NT2/D1 (cell line): ENCODE measurements around the gene NSRP1.
"Not testable (repeated sequence)": the region's sequence is repeated elsewhere in the genome, so short reads cannot be mapped to it uniquely, and the experiment has no call there.

Experiments
- DNase-seq: peaks from one replicate; pipeline ENCODE4 v3.0.0-alpha.2; 2011; ENCODE audit warnings: low read depth, low spot score
- H3K27me3 ChIP-seq: 2 replicates; pipeline ENCODE4 v1.6.0; 2011; ENCODE audit warnings: mild to moderate bottlenecking; ENCODE audit not compliant: insufficient read length, insufficient read depth
- H3K36me3 ChIP-seq: 2 replicates; pipeline ENCODE4 v1.6.1; 2011; ENCODE audit warnings: mild to moderate bottlenecking, low read length, mixed read lengths; ENCODE audit not compliant: insufficient read depth, insufficient read length
- H3K4me1 ChIP-seq: 2 replicates; pipeline ENCODE4 v1.5.1; 2011; ENCODE audit not compliant: insufficient read depth, insufficient read length
- H3K4me3 ChIP-seq: 2 replicates; pipeline ENCODE4 v1.5.1; 2011; ENCODE audit warnings: low read depth; ENCODE audit not compliant: insufficient read length
- H3K9ac ChIP-seq: 2 replicates; pipeline ENCODE4 v1.6.0; 2011; ENCODE audit warnings: low read depth; ENCODE audit not compliant: insufficient read length
- H3K9me3 ChIP-seq: 2 replicates; pipeline ENCODE4 v1.5.1; 2011; ENCODE audit warnings: mild to moderate bottlenecking, low read length; ENCODE audit not compliant: insufficient read depth
- SUZ12 ChIP-seq: IDR thresholded peaks from 2 replicates; pipeline ENCODE4 v1.6.1; 2011; ENCODE audit not compliant: insufficient read length, insufficient read depth; ENCODE audit errors: extremely low read depth
- YY1 ChIP-seq: IDR thresholded peaks from 2 replicates; pipeline ENCODE4 v1.6.1; 2011; ENCODE audit not compliant: insufficient read length, insufficient read depth
- ZNF274 ChIP-seq: IDR thresholded peaks from 2 replicates; pipeline ENCODE4 v1.6.1; 2011; ENCODE audit warnings: mild to moderate bottlenecking, low read depth, low read length

NSRP1 gene

DNA sequence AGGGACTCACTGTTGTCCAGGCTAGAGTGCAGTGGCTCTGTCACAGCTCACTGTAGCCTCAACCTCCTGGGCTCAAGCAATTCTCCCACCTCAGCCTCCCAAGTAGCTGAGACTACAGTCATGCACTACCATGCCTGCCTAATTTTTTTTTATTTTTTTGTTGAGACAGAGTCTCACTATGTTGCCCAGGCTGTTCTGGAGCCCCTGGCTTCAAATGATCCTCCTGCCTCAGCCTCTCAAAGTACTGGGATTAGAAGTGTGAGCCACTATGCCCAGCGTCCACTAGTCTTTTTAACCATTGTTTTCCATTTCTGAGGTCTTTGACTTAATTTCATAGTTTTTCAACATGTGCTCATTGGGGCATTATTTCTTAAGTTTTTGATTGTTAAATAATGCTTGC, 13.5 kb downstream of the NSRP1 start:
- no peaks in the 10 kb centered on the region for H3K9me3 ChIP-seq
- H3K27me3 ChIP-seq, result no peaks in the 10 kb centered on the region
- H3K4me1 ChIP-seq, result no peaks in the 10 kb centered on the region
- H3K4me3 ChIP-seq, result no peak overlapping the region
- TF ChIP-seq YY1 (no peak), SUZ12 (no peak), ZNF274 (no peak)
- no peak overlapping the region for H3K9ac ChIP-seq
- no peak for DNase-seq
- H3K36me3 ChIP-seq, result peaks cover 51% of the 10 kb centered on the region

DNA sequence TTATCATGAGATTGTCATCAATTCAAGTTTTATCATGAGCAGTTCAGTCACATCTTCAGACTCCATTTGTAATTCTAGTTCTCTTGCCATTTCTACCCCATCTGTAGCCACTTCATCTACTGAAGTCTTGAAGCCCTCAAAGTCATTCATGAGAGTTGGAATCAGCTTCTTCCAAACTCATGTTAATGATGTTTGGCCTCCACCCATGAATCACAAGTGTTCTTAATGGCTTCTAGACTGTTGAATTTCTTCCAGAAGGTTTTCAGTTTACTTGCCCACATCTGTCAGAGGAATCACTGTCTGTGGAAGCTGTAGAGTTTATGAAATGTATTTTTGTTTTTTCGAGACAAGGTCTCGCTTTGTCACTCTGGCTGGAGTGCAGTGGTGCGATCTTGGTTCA, 16.0 kb downstream of the NSRP1 start:
- Histone ChIP-seq H3K27me3 (no peaks in the 10 kb centered on the region), H3K36me3 (peaks cover 49% of the 10 kb centered on the region), H3K4me1 (no peaks in the 10 kb centered on the region), H3K4me3 (no peak overlapping the region), H3K9me3 (no peaks in the 10 kb centered on the region), H3K9ac (no peak overlapping the region)
- DNase-seq, result no peak
- TF ChIP-seq ZNF274, result no peak
- no peak for TF ChIP-seq YY1
- TF ChIP-seq SUZ12, result no peak

DNA sequence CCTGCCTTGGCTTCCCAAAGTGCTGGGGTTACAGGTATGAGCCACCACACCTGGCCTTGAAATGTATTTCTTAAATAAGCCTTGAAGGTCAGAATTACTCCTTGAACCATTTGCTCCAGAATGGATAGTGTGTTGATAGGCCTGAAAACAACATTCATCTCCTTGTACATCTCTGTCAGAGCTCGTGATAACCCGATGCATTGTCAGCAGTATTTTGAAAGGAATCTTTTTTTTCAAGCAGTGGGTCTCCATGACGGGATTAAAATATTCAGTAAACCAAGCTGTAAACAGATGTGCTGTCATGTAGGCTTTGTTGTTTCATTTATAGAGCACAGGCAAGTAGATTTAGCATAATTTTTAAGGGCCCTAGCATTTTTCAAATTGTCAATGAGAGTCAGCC, 16.6 kb downstream of the NSRP1 start:
- Histone ChIP-seq H3K4me3 (no peak overlapping the region), H3K4me1 (no peaks in the 10 kb centered on the region), H3K9ac (no peak overlapping the region), H3K9me3 (no peaks in the 10 kb centered on the region), H3K27me3 (no peaks in the 10 kb centered on the region), H3K36me3 (peaks cover 47% of the 10 kb centered on the region)
- no peak for TF ChIP-seq SUZ12
- no peak for TF ChIP-seq ZNF274
- no peak for TF ChIP-seq YY1
- no peak for DNase-seq

DNA sequence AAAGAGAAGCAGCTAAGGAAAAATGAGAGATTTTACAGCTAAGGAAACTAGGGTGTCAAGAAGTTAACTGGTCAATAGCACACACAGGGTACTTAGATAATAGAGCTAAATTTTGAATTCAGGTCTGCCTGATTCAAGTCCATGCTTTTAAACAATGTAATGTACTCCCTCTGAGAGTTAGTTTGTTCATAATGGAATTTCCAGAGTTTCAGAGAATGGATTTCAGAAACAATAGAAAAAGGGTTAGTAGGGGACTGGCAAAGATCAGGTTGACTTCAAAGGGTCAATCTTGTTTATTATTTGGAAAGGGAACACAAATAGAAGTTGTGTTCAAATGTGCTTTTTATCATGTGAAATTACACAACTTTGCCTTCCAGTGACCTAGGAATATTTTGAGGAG, 17.9 kb downstream of the NSRP1 start:
- H3K9me3 ChIP-seq, result no peaks in the 10 kb centered on the region
- peaks cover 38% of the 10 kb centered on the region for H3K36me3 ChIP-seq
- DNase-seq, result no peak
- no peak for TF ChIP-seq YY1
- no peak for TF ChIP-seq ZNF274
- no peak for TF ChIP-seq SUZ12
- H3K9ac ChIP-seq, result no peak overlapping the region
- no peaks in the 10 kb centered on the region for H3K27me3 ChIP-seq
- H3K4me3 ChIP-seq, result no peak overlapping the region
- no peaks in the 10 kb centered on the region for H3K4me1 ChIP-seq

DNA sequence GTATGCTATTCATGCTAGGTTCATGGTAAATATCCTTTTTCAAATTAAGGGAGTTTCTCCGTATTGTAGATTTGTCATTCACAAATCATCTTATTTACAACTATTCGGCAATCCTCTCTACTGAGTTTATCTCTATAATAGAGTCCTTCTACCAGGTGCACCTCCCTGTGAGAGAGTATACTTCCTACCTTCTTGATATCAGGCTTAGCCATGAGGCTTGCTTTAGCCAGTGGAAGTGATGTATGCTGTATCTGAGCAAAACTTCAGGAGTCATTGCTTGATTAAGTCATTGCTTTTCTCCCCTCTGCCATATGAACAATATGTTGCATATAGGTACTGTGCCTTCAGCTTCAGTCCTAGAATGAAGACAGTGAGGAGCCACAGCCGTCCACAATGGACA, 20.5 kb downstream of the NSRP1 start:
- DNase-seq, result no peak
- Histone ChIP-seq H3K4me1 (no peaks in the 10 kb centered on the region), H3K9me3 (no peaks in the 10 kb centered on the region), H3K36me3 (peaks cover 25% of the 10 kb centered on the region), H3K4me3 (no peak overlapping the region), H3K27me3 (no peaks in the 10 kb centered on the region), H3K9ac (no peak overlapping the region)
- no peak for TF ChIP-seq YY1
- no peak for TF ChIP-seq SUZ12
- no peak for TF ChIP-seq ZNF274

DNA sequence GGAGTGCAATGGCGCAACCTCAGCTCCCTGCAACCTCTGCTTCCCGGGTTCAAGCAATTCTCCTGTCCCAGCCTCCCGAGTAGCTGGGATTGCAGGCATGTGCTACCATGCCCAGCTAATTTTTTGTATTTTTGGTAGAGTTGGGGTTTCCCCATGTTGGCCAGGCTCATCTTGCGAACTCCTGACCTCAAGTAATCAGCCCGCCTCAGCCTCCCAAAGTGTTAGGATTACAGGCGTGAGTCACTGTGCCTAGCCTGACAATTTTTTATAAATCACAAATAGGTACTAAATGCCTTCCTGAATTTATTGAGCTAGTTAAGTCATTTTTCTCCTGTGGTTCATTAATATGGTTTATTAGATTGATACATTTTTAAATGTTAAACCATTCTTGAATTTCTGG, 31.2 kb downstream of the NSRP1 start:
- H3K36me3 ChIP-seq, H3K4me1 ChIP-seq, H3K9ac ChIP-seq, H3K4me3 ChIP-seq, DNase-seq, H3K9me3 ChIP-seq, H3K27me3 ChIP-seq: not testable (repeated sequence)

DNA sequence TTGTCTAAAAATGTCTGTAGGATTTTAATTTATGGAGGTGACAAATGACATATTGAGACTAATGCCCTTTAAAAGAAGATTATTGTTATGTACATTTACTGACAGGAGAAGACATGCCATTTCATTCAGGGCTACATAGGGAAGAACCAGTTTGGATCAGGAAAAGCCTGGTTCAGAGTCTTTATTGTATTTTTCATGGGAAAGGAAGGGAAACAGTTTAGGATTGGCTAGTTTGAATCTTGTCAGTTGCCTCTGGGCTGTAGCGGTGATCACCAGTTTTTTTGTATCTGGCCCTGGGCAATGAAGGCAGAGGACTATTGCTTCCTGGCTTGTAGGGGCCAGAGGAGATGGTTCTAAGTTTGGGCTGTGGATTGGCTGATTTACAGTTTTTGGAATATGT, 31.8 kb downstream of the NSRP1 start:
- no peaks in the 10 kb centered on the region for H3K9me3 ChIP-seq
- no peaks in the 10 kb centered on the region for H3K27me3 ChIP-seq
- no peaks in the 10 kb centered on the region for H3K4me1 ChIP-seq
- TF ChIP-seq YY1 (no peak), SUZ12 (no peak), ZNF274 (no peak)
- DNase-seq, result no peak
- no peaks in the 10 kb centered on the region for H3K36me3 ChIP-seq
- no peak overlapping the region for H3K4me3 ChIP-seq
- H3K9ac ChIP-seq, result no peak overlapping the region

DNA sequence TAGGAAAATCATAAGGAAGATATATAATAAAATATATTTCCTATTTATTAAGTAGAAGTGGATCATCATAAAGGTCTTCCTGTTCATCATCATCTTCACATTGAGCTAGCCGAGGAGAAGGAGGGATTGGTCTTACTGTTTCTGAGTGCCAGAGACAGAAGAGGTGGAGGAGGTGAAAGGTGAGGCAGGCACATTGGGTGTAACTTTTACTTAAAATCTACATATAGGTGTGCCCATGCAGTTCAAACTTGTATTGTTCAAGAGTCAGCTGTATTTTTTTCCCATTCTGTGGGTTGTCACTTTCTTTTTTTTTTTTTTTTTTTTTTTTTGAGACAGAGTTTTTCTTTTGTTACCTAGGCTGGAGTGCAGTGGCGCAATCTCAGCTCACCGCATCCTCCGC, 34.9 kb downstream of the NSRP1 start:
- DNase-seq, result no peak
- no peak overlapping the region for H3K9ac ChIP-seq
- TF ChIP-seq ZNF274, result no peak
- no peaks in the 10 kb centered on the region for H3K9me3 ChIP-seq
- no peaks in the 10 kb centered on the region for H3K36me3 ChIP-seq
- no peaks in the 10 kb centered on the region for H3K4me1 ChIP-seq
- no peaks in the 10 kb centered on the region for H3K27me3 ChIP-seq
- no peak overlapping the region for H3K4me3 ChIP-seq
